ENCODE results near the gene SRSF3. TPM values are rescaled to one million over a fixed set of nuclear protein-coding genes. Genes with fewer than 3 reads are reported as not detected.
A peak's percentile ranks its signal among the peaks of the same experiment; 100 is the strongest.

The SRSF3 gene
- total RNA-seq (2014; rRNA removed) (206 and 297 TPM in 2 replicates), Bru-seq, nascent RNA (percentile 99 among the genes with signal in this experiment), BruChase-seq, experiment 1, labeled RNA remaining after a 6-hour chase (percentile 99 among the genes with signal in this experiment), BruChase-seq, experiment 2, labeled RNA remaining after a 2-hour chase (percentile 99 among the genes with signal in this experiment)
- long read RNA-seq, full-length matches to known transcripts: 222 of 245 reads
- long read RNA-seq, partial matches to known transcripts: 8 of 245 reads
- long read RNA-seq, other reads (novel, unspliced or antisense): 15 of 245 reads

GRCh38 chr6:36594029-36594815 is at the start of gene SRSF3:
SRSF3 (plus strand) TSS chr6:36594362; CDS start chr6:36596763, 2,401 bp downstream.
- ChIA-PET CTCF (no interaction called here), POLR2A (ENCODE audit: unreplicated experiment) (no interaction called here)
- Histone ChIP-seq H3K27me3 (ENCODE audit: low read length) (no peaks in the 10 kb centered on the region), H3F3A (ENCODE audit: low read length, unreplicated experiment) (no peaks in the 10 kb centered on the region), H3K9me3 (ENCODE audit: low read length) (no peaks in the 10 kb centered on the region), H3K4me3 (ENCODE audit: low read length) (peak within 1 kb of the TSS; percentile 88), H3K27ac (ENCODE audit: low read length) (peak within 1 kb of the TSS; percentile 75), H3K36me3 (ENCODE audit: low read depth, low read length) (peaks cover 46% of the 10 kb centered on the region), H3K9me2 (replicated peaks; ENCODE audit: low read length) (no peaks in the 10 kb centered on the region), H3K79me2 (ENCODE audit: low read length) (peaks cover 55% of the 10 kb centered on the region), H3K4me1 (ENCODE audit: insufficient read depth, low read length) (peaks cover 39% of the 10 kb centered on the region), H4K20me1 (ENCODE audit: low read length) (peaks cover 48% of the 10 kb centered on the region), H3K4me2 (ENCODE audit: low read length) (peak within 1 kb of the TSS; percentile 89), H3K9ac (ENCODE audit: low read length) (peak within 1 kb of the TSS; percentile 97), H2AFZ (ENCODE audit: low read length) (peak within 1 kb of the TSS; percentile 89)
- DNase-seq (peak; percentile 98), ATAC-seq (peak; percentile 92)
- TF ChIP-seq, protein P1, sequence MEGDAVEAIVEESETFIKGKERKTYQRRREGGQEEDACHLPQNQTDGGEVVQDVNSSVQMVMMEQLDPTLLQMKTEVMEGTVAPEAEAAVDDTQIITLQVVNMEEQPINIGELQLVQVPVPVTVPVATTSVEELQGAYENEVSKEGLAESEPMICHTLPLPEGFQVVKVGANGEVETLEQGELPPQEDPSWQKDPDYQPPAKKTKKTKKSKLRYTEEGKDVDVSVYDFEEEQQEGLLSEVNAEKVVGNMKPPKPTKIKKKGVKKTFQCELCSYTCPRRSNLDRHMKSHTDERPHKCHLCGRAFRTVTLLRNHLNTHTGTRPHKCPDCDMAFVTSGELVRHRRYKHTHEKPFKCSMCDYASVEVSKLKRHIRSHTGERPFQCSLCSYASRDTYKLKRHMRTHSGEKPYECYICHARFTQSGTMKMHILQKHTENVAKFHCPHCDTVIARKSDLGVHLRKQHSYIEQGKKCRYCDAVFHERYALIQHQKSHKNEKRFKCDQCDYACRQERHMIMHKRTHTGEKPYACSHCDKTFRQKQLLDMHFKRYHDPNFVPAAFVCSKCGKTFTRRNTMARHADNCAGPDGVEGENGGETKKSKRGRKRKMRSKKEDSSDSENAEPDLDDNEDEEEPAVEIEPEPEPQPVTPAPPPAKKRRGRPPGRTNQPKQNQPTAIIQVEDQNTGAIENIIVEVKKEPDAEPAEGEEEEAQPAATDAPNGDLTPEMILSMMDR (conservative IDR thresholded peaks at IDR 0.05; ENCODE audit: low read depth, low read length): no peak; the same call in 1 of the 2 replicates
- TF ChIP-seq EZH2phosphoT487 (IDR thresholded peaks at IDR 0.05; ENCODE audit: borderline replicate concordance, low read length) (no peak), EZH2 (IDR thresholded peaks at IDR 0.05; ENCODE audit: low read length, unreplicated experiment) (no peak)
- TSS peak; percentile 65 for BruUV-seq (replicated peaks)
- intact Hi-C loops (cut with micrococcal nuclease): loop anchor here (1.0 to 2.0 kb wide), 4 partner anchors 17 to 171 kb away; partner anchors contain the start of genes KCTD20, PXT1 and STK38

DNA sequence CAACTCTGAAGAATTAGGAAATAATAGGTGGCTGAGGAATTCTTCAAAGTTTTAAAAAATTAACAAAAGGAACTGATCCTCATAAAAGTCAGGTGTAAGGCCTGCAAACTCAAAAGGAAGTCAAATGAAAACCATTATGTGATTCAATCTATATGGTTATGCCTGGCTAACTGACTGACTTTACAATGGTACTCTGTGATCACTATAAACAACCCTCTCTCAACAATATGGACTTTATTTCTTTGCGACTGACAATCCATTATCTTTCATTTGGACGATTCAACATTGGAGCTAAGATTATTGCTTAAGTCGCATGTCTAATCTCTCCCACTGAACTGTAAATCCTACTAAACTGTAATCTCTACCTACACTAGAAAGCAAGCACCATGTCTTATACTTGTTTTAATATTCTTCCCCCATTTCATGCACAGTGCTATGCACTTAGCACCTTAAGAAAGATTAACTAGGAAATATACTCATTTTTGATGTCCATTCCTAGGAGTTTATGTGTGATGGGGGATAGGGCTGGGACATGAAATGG is 48.3 kb upstream of the SRSF3 start:
- ChIA-PET POLR2A (ENCODE audit: unreplicated experiment) (interaction anchor here (0.6 kb wide), 3 partner anchors 39 to 47 kb away, joined by 3 to 22 read pairs (median 21); no protein-coding TSS in a partner anchor), CTCF (no interaction called here)
- intact Hi-C loops (cut with micrococcal nuclease): loop anchor here (2.0 kb wide), 2 partner anchors 31 to 49 kb away; partner anchors contain the start of gene SRSF3
- no TSS peak for BruUV-seq (replicated peaks)
- H3K4me2 ChIP-seq (ENCODE audit: low read length): peak overlapping the region; percentile 90
- H3K9me2 ChIP-seq (replicated peaks; ENCODE audit: low read length): no peaks in the 10 kb centered on the region
- peak overlapping the region; percentile 99 for H2AFZ ChIP-seq (ENCODE audit: low read length)
- peaks cover 43% of the 10 kb centered on the region for H3K4me1 ChIP-seq (ENCODE audit: insufficient read depth, low read length)
- no peaks in the 10 kb centered on the region for H3K36me3 ChIP-seq (ENCODE audit: low read depth, low read length)
- H3F3A ChIP-seq (ENCODE audit: low read length, unreplicated experiment): no peaks in the 10 kb centered on the region
- H3K27me3 ChIP-seq (ENCODE audit: low read length): no peaks in the 10 kb centered on the region
- DNase-seq: no peak
- no peak for ATAC-seq
- no peak overlapping the region for H3K27ac ChIP-seq (ENCODE audit: low read length)
- H3K9me3 ChIP-seq (ENCODE audit: low read length): no peaks in the 10 kb centered on the region
- H3K79me2 ChIP-seq (ENCODE audit: low read length): peaks cover 62% of the 10 kb centered on the region
- TF ChIP-seq, protein P1 (conservative IDR thresholded peaks at IDR 0.05; ENCODE audit: low read depth, low read length): no peak
- TF ChIP-seq EZH2 (IDR thresholded peaks at IDR 0.05; ENCODE audit: low read length, unreplicated experiment): no peak
- TF ChIP-seq EZH2phosphoT487 (IDR thresholded peaks at IDR 0.05; ENCODE audit: borderline replicate concordance, low read length): no peak
- H3K9ac ChIP-seq (ENCODE audit: low read length): peak overlapping the region; percentile 93
- H3K4me3 ChIP-seq (ENCODE audit: low read length): peak overlapping the region; percentile 94
- no peaks in the 10 kb centered on the region for H4K20me1 ChIP-seq (ENCODE audit: low read length)
